HG03095 (cell line): ENCODE measurements around the gene ATG3.
"Not testable (repeated sequence)": the region's sequence is repeated elsewhere in the genome, so short reads cannot be mapped to it uniquely, and the experiment has no call there.

Experiments
- ATAC-seq: cut with Tn5 transposase; IDR thresholded peaks from one replicate; pipeline ENCODE4 v1.9.1; 2021; ENCODE audit warnings: moderate library complexity; ENCODE audit not compliant: unreplicated experiment

ATG3 gene

GRCh38 chr3:112564247-112564939, 2.6 kb upstream of the ATG3 start:
- not testable (repeated sequence) for ATAC-seq

GRCh38 chr3:112561484-112561733, 353 bp downstream of the ATG3 start:
- ATAC-seq, result peak; percentile 39

GRCh38 chr3:112560721-112561483, 860 bp downstream of the ATG3 start:
- ATAC-seq, result peak; percentile 19

- no peak for ATAC-seq
Measured at GRCh38 chr3:112560307-112560706, 1.5 kb downstream of the ATG3 start.

GRCh38 chr3:112557976-112558375, 3.8 kb downstream of the ATG3 start:
- ATAC-seq, result no peak

GRCh38 chr3:112555535-112556170, 6.1 kb downstream of the ATG3 start:
- no peak for ATAC-seq

- ATAC-seq, result no peak
Measured at GRCh38 chr3:112550859-112551258, 10.9 kb downstream of the ATG3 start.

- no peak for ATAC-seq
Measured at GRCh38 chr3:112546216-112546759, 15.5 kb downstream of the ATG3 start.

- ATAC-seq, result peak; percentile 90
Measured at GRCh38 chr3:112539825-112540650, 21.7 kb downstream of the ATG3 start.

- ATAC-seq, result no peak
Measured at GRCh38 chr3:112531358-112531781, 30.4 kb downstream of the ATG3 start.

GRCh38 chr3:112530573-112530972, 31.2 kb downstream of the ATG3 start:
- no peak for ATAC-seq

- not testable (repeated sequence) for ATAC-seq
Measured at GRCh38 chr3:112524127-112524526, 37.6 kb downstream of the ATG3 start.

GRCh38 chr3:112519424-112520001, 42.2 kb downstream of the ATG3 start:
- ATAC-seq, result peak; percentile 50

GRCh38 chr3:112518970-112519369, 42.8 kb downstream of the ATG3 start:
- ATAC-seq, result not testable (repeated sequence)

GRCh38 chr3:112514527-112515128, 47.1 kb downstream of the ATG3 start:
- peak; percentile 99 for ATAC-seq

GRCh38 chr3:112512320-112512719, 49.4 kb downstream of the ATG3 start:
- ATAC-seq, result no peak

- no peak for ATAC-seq
Measured at GRCh38 chr3:112508860-112509259, 52.9 kb downstream of the ATG3 start.

- ATAC-seq, result no peak
Measured at GRCh38 chr3:112508261-112508660, 53.5 kb downstream of the ATG3 start.

- ATAC-seq, result no peak
Measured at GRCh38 chr3:112505907-112506306, 55.9 kb downstream of the ATG3 start.

GRCh38 chr3:112504123-112504522, 57.6 kb downstream of the ATG3 start:
- no peak for ATAC-seq
